Heart left ventricle (tissue), 13 donors: Measurements from ENCODE around the gene NENF.

Experiments
- POLR2A ChIP-seq, 2 donors: fragments of 450-650 bp; IDR thresholded peaks; one replicate each; pipeline ENCODE4 v1.6.1; 2017; ENCODE audit warnings: antibody characterized with exemption in 2 of 2, mild to moderate bottlenecking in 2 of 2, moderate library complexity in 2 of 2
- TF ChIP-seq, protein P1 (sequence below), 12 donors: fragments of 200-600 bp; sonication (generic) in 4 of 12; IDR thresholded peaks; one replicate each; pipeline versions ENCODE4 v1.5.0 to v1.8.0; 2018 to 2022; ENCODE audit warnings: antibody characterized with exemption in 12 of 12, mild to moderate bottlenecking in 5 of 12
- donor health status: ischemic (EF 13 %, LVEDD 7.1; RV severe dilation, severe dysfunction).
- donor health status: DM: no; HTN: yes; CAD: no.
- donor health status: DM: no; HTN: no; CAD: no.
- donor health status: ischemic (EF 25% LVEDD 6.9; RV normal size, moderate dysfunction).
- donor health status: ischemic (EF 25% LVEDD 5.7; RV mildly dilated, moderate dysfunction).
- donor health status: ischemic (EF 35%, LVEDD 5.7; RV mildly dilated, moderate dysfunction).
- donor health status: nonischemic (EF 11% LVEDD 7.7; RV severe dilation, severe dysfunction).
- donor health status: DM: yes; HTN: yes; CAD: no.
- donor health status: PGD.
- donor health status: ischemic (EF 29% LVEDD 5.4; RV normal size, mild dysfunction).
- donor health status: nonischemic (EF 23%, LVEDD 6.1; RV moderate dilation, normal function).

DNA sequence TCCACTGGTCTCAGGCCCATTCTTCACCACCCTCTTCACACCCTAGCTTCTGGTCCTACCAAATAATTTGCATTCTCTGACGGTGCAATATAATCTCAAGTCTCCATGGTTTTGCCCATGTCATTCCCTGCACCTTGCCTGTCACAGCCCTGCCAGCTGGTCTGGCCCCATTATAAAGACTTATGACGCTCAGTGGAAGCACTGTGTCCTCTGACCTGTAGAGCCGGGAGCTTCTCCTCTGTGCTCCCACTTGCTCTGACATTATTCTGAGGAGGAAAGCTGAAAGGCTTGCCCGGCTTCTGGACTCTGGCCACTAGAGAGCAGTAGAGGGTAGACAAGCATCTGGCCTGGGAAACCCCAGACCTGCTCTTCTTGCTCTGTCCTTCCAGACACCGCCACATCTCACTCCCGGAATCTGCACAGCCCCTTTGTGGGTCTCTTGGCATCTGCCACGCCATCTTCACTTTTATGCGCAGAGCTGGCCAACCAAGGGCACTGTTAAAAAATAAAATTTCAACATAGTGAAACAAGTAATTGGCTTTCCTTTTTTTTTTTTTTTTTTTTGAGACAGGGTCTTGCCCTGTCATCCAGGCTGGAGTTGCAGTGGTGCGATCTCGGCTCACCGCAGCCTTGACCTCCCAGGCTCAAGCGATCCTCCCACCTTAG, 44.4 kb downstream of the NENF start:
- TF ChIP-seq, protein P1, sequence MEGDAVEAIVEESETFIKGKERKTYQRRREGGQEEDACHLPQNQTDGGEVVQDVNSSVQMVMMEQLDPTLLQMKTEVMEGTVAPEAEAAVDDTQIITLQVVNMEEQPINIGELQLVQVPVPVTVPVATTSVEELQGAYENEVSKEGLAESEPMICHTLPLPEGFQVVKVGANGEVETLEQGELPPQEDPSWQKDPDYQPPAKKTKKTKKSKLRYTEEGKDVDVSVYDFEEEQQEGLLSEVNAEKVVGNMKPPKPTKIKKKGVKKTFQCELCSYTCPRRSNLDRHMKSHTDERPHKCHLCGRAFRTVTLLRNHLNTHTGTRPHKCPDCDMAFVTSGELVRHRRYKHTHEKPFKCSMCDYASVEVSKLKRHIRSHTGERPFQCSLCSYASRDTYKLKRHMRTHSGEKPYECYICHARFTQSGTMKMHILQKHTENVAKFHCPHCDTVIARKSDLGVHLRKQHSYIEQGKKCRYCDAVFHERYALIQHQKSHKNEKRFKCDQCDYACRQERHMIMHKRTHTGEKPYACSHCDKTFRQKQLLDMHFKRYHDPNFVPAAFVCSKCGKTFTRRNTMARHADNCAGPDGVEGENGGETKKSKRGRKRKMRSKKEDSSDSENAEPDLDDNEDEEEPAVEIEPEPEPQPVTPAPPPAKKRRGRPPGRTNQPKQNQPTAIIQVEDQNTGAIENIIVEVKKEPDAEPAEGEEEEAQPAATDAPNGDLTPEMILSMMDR (IDR thresholded peaks at IDR 0.05) = peak; percentile 85 to 96 (median 90)
- no peak for TF ChIP-seq POLR2A (IDR thresholded peaks at IDR 0.05)
